Stimulated activated CD8-positive, alpha-beta memory T cell treated with anti-CD3 and anti-CD28 coated beads, Interleukin-12 subunit alpha, Interleukin-12 subunit beta, amount 100 ng/mL, for 24 hours (primary cell): ENCODE results near the gene TTC34.

Experiments used
- DNase-seq: peaks from one replicate; pipeline ENCODE4 v3.0.0-alpha.2; 2020; ENCODE audit errors: extremely low read depth

The TTC34 gene

GRCh38 chr1:2592672-2593071, 208.8 kb downstream of the TTC34 start:
- no peak for DNase-seq

DNA sequence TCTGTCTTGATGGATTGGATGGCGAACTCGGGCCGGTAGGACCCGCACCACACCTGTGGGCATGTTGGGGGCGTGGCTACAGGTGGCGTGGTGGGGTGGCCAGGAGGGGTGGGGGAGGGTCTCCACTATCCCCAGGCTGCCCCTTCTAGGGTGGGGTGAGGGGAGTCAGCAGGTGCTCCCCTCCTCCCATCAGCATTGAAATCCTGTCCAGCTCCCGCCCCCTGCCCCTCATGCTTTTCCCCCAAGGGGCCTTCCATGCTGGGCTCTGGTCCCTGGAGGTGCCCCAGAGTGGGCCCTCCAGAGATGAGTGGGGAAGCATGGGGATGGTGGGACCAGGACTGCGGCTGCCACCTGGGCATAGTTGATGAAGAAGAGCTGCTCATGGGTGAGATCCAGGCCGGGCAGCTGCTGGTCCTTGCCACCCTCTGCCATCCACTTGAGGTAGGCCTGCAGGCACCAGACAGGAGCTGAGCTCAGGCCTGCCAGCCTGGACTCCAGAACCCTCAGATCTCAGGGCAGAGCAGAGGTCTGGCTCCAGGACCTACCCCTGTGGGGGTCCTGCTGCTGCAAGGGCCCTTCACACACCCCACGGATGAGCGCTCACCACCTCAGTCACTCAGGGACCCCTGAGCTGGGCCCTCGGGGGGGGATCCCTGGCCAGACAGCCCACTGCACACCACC, 209.8 kb downstream of the TTC34 start:
- DNase-seq, result no peak

- DNase-seq, result no peak
Observed at GRCh38 chr1:2591233-2591580, 210.3 kb downstream of the TTC34 start.

DNA sequence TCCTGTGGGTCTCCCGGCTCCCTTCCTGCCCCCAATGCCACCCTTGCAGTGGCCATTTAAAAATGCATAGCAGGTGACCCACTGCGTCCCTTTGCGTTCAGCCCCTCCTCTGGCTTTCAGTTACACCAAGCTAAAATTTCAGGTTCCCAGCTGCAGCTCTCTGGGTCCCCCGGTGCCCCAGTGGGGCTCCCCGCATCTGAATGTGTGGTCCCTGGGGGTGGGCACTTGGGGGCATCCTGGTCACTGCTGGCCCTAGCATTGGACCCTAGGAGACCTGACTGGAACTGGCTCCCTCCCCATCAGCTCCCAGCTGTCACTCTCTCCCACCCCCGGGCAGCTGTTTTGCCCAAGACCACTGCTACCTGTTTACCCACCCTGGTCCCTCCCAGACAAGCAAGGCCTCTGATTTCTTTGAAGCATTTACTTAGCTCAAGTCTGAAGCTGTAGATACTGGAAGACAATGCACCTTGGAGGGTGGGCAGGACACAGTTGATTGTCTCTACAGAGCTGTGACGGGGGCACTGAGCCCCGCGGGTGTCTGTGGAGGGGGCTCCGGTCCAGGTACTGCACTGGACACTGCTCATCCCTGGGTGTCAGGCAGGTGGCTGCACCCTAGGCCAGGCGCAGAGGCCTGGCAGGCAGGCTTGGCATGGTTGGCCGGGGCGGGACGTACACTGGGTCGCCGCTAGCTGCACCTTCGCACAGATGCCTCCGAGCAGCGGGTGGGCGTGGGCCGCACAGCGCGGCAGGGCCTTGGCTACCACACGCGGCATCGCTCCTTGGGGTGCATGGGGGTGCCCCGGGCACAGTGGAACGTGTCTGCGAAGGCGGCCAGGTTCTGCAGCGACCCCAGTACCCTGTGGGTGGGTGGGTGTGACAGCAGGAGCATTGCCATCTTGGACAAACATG, 211.0 kb downstream of the TTC34 start:
- DNase-seq, result no peak

DNA sequence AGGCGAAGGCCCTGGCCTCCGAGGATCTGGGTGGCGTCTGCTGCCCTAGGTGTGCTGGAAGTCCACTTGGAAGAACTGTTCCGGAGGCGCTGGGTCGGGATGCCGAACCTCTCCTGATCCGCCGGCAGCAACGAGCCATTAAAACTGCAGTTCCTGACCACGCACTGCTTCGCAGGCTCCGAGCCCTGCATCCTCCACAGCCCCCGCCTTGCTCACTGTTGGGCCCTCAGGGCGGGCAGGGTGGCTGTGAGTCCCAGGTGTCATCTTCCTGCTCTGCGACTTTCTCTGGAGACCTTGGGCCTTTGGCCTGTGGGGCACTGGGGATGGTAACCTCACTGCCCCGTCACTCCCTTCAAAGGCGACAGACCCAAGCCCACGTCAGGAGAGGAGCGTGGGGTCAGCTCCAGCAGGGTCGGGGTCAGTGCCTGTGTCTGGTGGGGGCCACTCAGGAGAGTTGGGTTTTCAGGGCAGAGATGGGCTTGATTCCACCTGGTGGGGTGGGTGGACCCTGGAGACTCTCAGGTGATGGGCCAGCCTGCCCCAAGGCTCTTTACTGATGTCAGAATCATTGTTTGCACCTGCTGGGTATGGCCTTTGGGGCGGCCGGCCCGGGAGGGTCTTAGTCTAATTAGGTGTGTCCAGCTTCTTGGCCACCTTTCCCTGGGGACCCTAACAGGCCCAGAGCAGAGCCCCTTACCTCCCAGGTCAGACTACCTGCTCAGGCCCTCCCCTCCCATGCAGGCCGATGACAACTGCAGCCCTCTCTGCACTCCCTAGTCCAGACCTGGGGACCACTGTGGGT, 211.9 kb downstream of the TTC34 start:
- no peak for DNase-seq

- no peak for DNase-seq
Observed at GRCh38 chr1:2588661-2589430, 212.6 kb downstream of the TTC34 start.

GRCh38 chr1:2587860-2588571, 213.5 kb downstream of the TTC34 start:
- no peak for DNase-seq

DNA sequence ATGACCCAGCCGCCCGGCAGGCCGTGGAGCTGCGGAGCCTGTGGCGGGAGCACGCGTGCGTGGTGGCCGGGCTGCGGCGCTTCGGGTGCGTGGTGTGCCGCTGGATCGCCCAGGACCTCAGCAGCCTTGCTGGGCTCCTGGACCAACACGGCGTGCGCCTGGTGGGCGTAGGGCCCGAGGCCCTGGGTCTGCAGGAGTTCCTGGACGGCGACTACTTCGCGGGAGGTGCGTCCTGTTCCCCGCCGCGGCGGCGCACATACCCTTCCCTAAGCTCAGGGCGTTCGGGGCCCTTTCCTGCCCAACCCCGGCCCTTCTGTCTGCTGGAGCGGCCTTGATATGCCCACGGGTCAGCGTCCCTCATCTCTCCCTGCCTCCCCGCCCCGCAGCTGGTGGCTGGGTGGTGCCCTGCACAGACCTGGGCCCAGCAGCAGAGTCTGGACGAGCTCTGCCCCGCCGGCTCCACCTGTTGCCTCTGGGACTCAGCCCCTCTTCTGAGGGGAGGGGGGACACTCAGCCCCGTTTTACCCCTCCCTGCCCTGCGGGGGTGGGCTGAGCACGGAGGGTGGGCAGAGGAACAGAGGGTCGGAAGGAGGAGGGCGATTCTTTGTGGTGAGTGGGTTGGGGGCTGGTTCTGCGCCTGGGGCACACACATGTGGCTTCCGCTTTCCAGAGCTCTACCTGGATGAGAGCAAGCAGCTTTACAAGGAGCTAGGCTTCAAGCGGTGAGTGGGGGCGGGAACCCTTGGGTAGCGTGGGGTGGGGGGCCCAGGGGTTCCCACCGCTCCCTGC, 214.2 kb downstream of the TTC34 start:
- DNase-seq, result no peak

GRCh38 chr1:2586154-2587070, 215.1 kb downstream of the TTC34 start, which contains the start of gene PRXL2B:
PRXL2B (plus strand) TSS chr1:2586777; CDS start chr1:2586886, 109 bp downstream.
- DNase-seq, result peak; percentile 90
